ENCODE data around the gene GYPC. TPM values are rescaled to one million over a fixed set of nuclear protein-coding genes. Genes with fewer than 3 reads are reported as not detected.

Gene GYPC
- total RNA-seq, 1 experiment from 2014 or later: 28.1 TPM

- peak overlapping the region; percentile 79 for H3K4me3 Mint-ChIP-seq
- no peaks in the 10 kb centered on the region for H3K9me3 Mint-ChIP-seq
- CTCF ChIA-PET: interaction anchor here (1.1 to 2.0 kb wide), 3 partner anchors 23 to 314 kb away, joined by 3 to 7 read pairs (median 3); no protein-coding TSS in a partner anchor
- DNase-seq (ENCODE audit: low spot score): peak; percentile 66
- POLR2A ChIA-PET: no interaction called here
- peak; percentile 70 for ATAC-seq
- peak overlapping the region; percentile 68 for H3K27ac Mint-ChIP-seq
- H3K4me1 Mint-ChIP-seq: peaks cover 45% of the 10 kb centered on the region
- TF ChIP-seq TEAD1 (CRISPR knock-in tag; IDR thresholded peaks at IDR 0.05) (peak; percentile 63; the same call in 1 of the 2 replicates), TEAD4 (CRISPR knock-in tag; IDR thresholded peaks at IDR 0.05) (no peak)
- peaks cover 19% of the 10 kb centered on the region for H3K27me3 Mint-ChIP-seq (ENCODE audit: low read depth)
- H3K36me3 Mint-ChIP-seq: no peaks in the 10 kb centered on the region
Measured at GRCh38 chr2:126657636-126658318, 1.8 kb downstream of the GYPC start.

- H3K27ac Mint-ChIP-seq: no peak overlapping the region
- H3K9me3 Mint-ChIP-seq: no peaks in the 10 kb centered on the region
- peak overlapping the region; percentile 38; the same call in 1 of the 2 replicates for H3K4me3 Mint-ChIP-seq
Measured at GRCh38 chr2:126658319-126658904, 2.5 kb downstream of the GYPC start.

More at GRCh38 chr2:126658319-126658904, 2.5 kb downstream of the GYPC start:
- ChIA-PET POLR2A (no interaction called here), CTCF (interaction anchor here (1.1 to 2.0 kb wide), 2 partner anchors 23 to 118 kb away, joined by 3 to 7 read pairs; no protein-coding TSS in a partner anchor)
- Mint-ChIP-seq H3K4me1 (peaks cover 45% of the 10 kb centered on the region), H3K27me3 (ENCODE audit: low read depth) (peaks cover 19% of the 10 kb centered on the region), H3K36me3 (no peaks in the 10 kb centered on the region)
- DNase-seq (ENCODE audit: low spot score): no peak
- no peak for ATAC-seq
- TF ChIP-seq E2F4 (CRISPR knock-in tag; IDR thresholded peaks at IDR 0.05; ENCODE audit: borderline replicate concordance, low read depth) (no peak), ZNF263 (CRISPR knock-in tag; IDR thresholded peaks at IDR 0.05; ENCODE audit: low read depth) (no peak), USF2 (CRISPR knock-in tag; IDR thresholded peaks at IDR 0.05) (no peak), NFATC4 (CRISPR knock-in tag; IDR thresholded peaks at IDR 0.05) (no peak), CBFB (CRISPR knock-in tag; IDR thresholded peaks at IDR 0.05; ENCODE audit: low read depth) (no peak), ZNF532 (CRISPR knock-in tag; IDR thresholded peaks at IDR 0.05; ENCODE audit: borderline replicate concordance) (no peak), FOXP1 (CRISPR knock-in tag; IDR thresholded peaks at IDR 0.05; ENCODE audit: borderline replicate concordance) (no peak), RORB (CRISPR knock-in tag; IDR thresholded peaks at IDR 0.05) (no peak), CDX4 (CRISPR knock-in tag; IDR thresholded peaks at IDR 0.05; ENCODE audit: borderline replicate concordance) (no peak), ATF2 (CRISPR knock-in tag; IDR thresholded peaks at IDR 0.05; ENCODE audit: borderline replicate concordance, low read depth) (no peak), NR1H2 (CRISPR knock-in tag; IDR thresholded peaks at IDR 0.05) (no peak)
